B cell (primary cell): ENCODE measurements around the gene FAHD1. TPM values are rescaled to one million over a fixed set of nuclear protein-coding genes. Genes with fewer than 3 reads are reported as not detected.

Source experiments
- ATAC-seq: fragments of 200-7000 bp; cut with Tn5 transposase; one replicate; pipeline ENCODE4 v1.10.0; 2021; ENCODE audit warnings: low read depth, mild to moderate bottlenecking, moderate number of reproducible peaks, moderate library complexity
- CTCF ChIA-PET: fragments of 350-600 bp; sonication (Branson Sonifier 250); formaldehyde crosslinking; loops from one replicate; lab custom pipeline; 2021; ENCODE audit warnings: antibody characterized with exemption, inconsistent platforms; lab: Charles Lee
- POLR2A ChIA-PET: fragments of 350-600 bp; sonication (Branson Sonifier 250); formaldehyde crosslinking; loops from one replicate; lab custom pipeline; 2021; ENCODE audit warnings: antibody characterized with exemption; lab: Charles Lee
- DNase-seq: peaks from one replicate; pipeline ENCODE4 v3.0.0; 2013
- H2AFZ ChIP-seq: 2 replicates; pipeline ENCODE4 v1.6.1; 2012; ENCODE audit warnings: mild to moderate bottlenecking, low read depth, low read length; ENCODE audit not compliant: insufficient read depth, poor library complexity, severe bottlenecking
- H3K27ac ChIP-seq, 2 donors: 1 replicate in 1 of 2; 2 replicates in 1 of 2; pipeline ENCODE4 v1.5.1; 2012 to 2013; ENCODE audit warnings: low read length in 2 of 2, mild to moderate bottlenecking in 2 of 2, moderate library complexity in 1 of 2
- H3K27me3 ChIP-seq, 4 experiments: fragments of 200-600 bp in 1 of 4; sonication (generic) in 1 of 4; replicated peaks in 1 of 4; 1 replicate in 2 of 4; 2 replicates in 2 of 4; pipeline versions ENCODE4 v1.6.1 to v1.7.0; 2013 to 2016; ENCODE audit warnings: low read length in 3 of 4, mild to moderate bottlenecking in 2 of 4, mixed read lengths in 1 of 4, moderate library complexity in 1 of 4; ENCODE audit not compliant: insufficient read depth in 4 of 4, control insufficient read depth in 3 of 4; ENCODE audit errors: control extremely low read depth in 1 of 4
- H3K36me3 ChIP-seq, 2 experiments: replicated peaks in 1 of 2; 1 replicate in 1 of 2; 2 replicates in 1 of 2; pipeline versions ENCODE4 v1.6.1 to v1.7.1; 2013; ENCODE audit warnings: low read length in 1 of 2; ENCODE audit not compliant: insufficient read depth in 2 of 2, control insufficient read depth in 1 of 2; ENCODE audit errors: control extremely low read depth in 1 of 2, extremely low read depth in 1 of 2
- H3K4me1 ChIP-seq, 2 donors: fragments of 200-600 bp in 1 of 2; sonication (generic) in 1 of 2; 1 replicate in 1 of 2; 2 replicates in 1 of 2; pipeline versions ENCODE4 v1.5.1 to v1.6.1; 2013 to 2017; ENCODE audit warnings: low read length in 2 of 2; ENCODE audit not compliant: control insufficient read depth in 2 of 2, insufficient read depth in 2 of 2
- H3K4me2 ChIP-seq: replicated peaks from 2 replicates; pipeline ENCODE3; 2012; ENCODE audit warnings: mild to moderate bottlenecking, low read depth, low read length; ENCODE audit not compliant: poor library complexity, severe bottlenecking
- H3K4me3 ChIP-seq, 5 experiments: fragments of 200-600 bp in 1 of 5; sonication (generic) in 1 of 5; 1 replicate in 3 of 5; 2 replicates in 2 of 5; pipeline versions ENCODE4 v1.5.1 to v1.7.0; 2011 to 2016; ENCODE audit warnings: low read length in 4 of 5, mild to moderate bottlenecking in 4 of 5, low read depth in 2 of 5, control low read depth in 1 of 5, moderate library complexity in 1 of 5; ENCODE audit not compliant: insufficient read depth in 1 of 5; ENCODE audit errors: control extremely low read depth in 1 of 5, extremely low read depth in 1 of 5
- H3K79me2 ChIP-seq: fragments of 200-600 bp; sonication (generic); one replicate; pipeline ENCODE4 v1.6.0; 2016; ENCODE audit warnings: low read length; ENCODE audit not compliant: control insufficient read depth, insufficient read depth
- H3K9ac ChIP-seq: fragments of 200-600 bp; sonication (generic); 2 replicates; pipeline ENCODE4 v1.6.1; 2017; ENCODE audit warnings: mild to moderate bottlenecking, low read length, moderate library complexity
- H3K9me3 ChIP-seq, 3 donors: one replicate each; pipeline versions ENCODE4 v1.6.1 to v1.7.1; 2013; ENCODE audit warnings: low read length in 2 of 3; ENCODE audit not compliant: control insufficient read depth in 2 of 3, insufficient read depth in 1 of 3; ENCODE audit errors: control extremely low read depth in 1 of 3
- H4K20me1 ChIP-seq: 2 replicates; pipeline ENCODE4 v1.6.0; 2012; ENCODE audit warnings: mild to moderate bottlenecking, low read length; ENCODE audit not compliant: insufficient read depth, control insufficient read depth, poor library complexity, severe bottlenecking
- H3K27ac Mint-ChIP-seq: one replicate; pipeline ENCODE4 v1.8.0; 2021; ENCODE audit warnings: mixed read lengths
- H3K27me3 Mint-ChIP-seq: one replicate; pipeline ENCODE4 v1.8.0; 2021; ENCODE audit warnings: mixed read lengths
- H3K4me1 Mint-ChIP-seq: one replicate; pipeline ENCODE4 v1.8.0; 2021; ENCODE audit warnings: mixed read lengths
- H3K4me3 Mint-ChIP-seq: one replicate; pipeline ENCODE4 v1.8.0; 2021; ENCODE audit warnings: mixed read lengths
- H3K9me3 Mint-ChIP-seq: one replicate; pipeline ENCODE4 v1.8.0; 2022; ENCODE audit warnings: mixed read lengths; ENCODE audit not compliant: insufficient read depth
- EZH2 ChIP-seq: IDR thresholded peaks from 2 replicates; pipeline ENCODE4 v1.6.1; 2012; ENCODE audit warnings: borderline replicate concordance, low read depth, mild to moderate bottlenecking, moderate library complexity, low read length; ENCODE audit not compliant: insufficient read depth, poor library complexity, severe bottlenecking
- WGBS: methylation state at CpG from one replicate; pipeline ENCODE4 v1.1.5; 2013; ENCODE audit warnings: missing lambda C conversion rate; ENCODE audit not compliant: insufficient coverage; 5-methylcytosine and 5-hydroxymethylcytosine counted together
- intact Hi-C: fragments of 100-400 bp; cut with micrococcal nuclease; formaldehyde crosslinking; loops from one replicate; pipeline ENCODE4 v1.10.0; 2022
- polyA plus RNA-seq: library from polyadenylated mRNA; depleted of rRNA; stranded (reverse); fragments of >200 nt; gene quantifications from 2 replicates; pipeline ENCODE4 v1.2.3, GENCODE V29; 2012
- total RNA-seq, 2 donors: library from RNA; stranded (reverse); fragments of 120-200 nt in 1 of 2; gene quantifications; 1 replicate in 1 of 2; 2 replicates in 1 of 2; pipeline versions ENCODE4 v1.2.3 to v1.2.4, GENCODE V29; 2013 to 2022
- TF ChIP-seq, protein P1 (sequence below): fragments of 200-600 bp; IDR thresholded peaks from one replicate; pipeline ENCODE4 v1.8.0; 2022; ENCODE audit warnings: antibody characterized with exemption, mild to moderate bottlenecking

FAHD1 gene
- total and polyA plus RNA-seq, 2 donors (not counting 1 experiment from before 2014, with no cell fraction given): 11.0 to 14.5 TPM

- no peaks in the 10 kb centered on the region for H3K27me3 ChIP-seq
- ATAC-seq: no peak
- no peak overlapping the region for H3K4me3 Mint-ChIP-seq
- H3K36me3 ChIP-seq: peaks cover 3 to 36% of the 10 kb centered on the region in 2 experiments
- no peaks in the 10 kb centered on the region for H3K27me3 Mint-ChIP-seq
- H3K4me1 ChIP-seq: no peaks in the 10 kb centered on the region
- H3K4me1 Mint-ChIP-seq: no peaks in the 10 kb centered on the region
- H4K20me1 ChIP-seq: peaks cover 9% of the 10 kb centered on the region
- no peak overlapping the region for H3K27ac Mint-ChIP-seq
- H2AFZ ChIP-seq: no peak overlapping the region
- intact Hi-C loops: no loop called here
- TF ChIP-seq, protein P1, sequence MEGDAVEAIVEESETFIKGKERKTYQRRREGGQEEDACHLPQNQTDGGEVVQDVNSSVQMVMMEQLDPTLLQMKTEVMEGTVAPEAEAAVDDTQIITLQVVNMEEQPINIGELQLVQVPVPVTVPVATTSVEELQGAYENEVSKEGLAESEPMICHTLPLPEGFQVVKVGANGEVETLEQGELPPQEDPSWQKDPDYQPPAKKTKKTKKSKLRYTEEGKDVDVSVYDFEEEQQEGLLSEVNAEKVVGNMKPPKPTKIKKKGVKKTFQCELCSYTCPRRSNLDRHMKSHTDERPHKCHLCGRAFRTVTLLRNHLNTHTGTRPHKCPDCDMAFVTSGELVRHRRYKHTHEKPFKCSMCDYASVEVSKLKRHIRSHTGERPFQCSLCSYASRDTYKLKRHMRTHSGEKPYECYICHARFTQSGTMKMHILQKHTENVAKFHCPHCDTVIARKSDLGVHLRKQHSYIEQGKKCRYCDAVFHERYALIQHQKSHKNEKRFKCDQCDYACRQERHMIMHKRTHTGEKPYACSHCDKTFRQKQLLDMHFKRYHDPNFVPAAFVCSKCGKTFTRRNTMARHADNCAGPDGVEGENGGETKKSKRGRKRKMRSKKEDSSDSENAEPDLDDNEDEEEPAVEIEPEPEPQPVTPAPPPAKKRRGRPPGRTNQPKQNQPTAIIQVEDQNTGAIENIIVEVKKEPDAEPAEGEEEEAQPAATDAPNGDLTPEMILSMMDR: no peak
- TF ChIP-seq EZH2: no peak
- no peak overlapping the region for H3K4me3 ChIP-seq
- CTCF ChIA-PET: no interaction called here
- no peak overlapping the region for H3K9ac ChIP-seq
- peaks cover 0 to 12% (median 0%) of the 10 kb centered on the region in 3 donors for H3K9me3 ChIP-seq
- H3K9me3 Mint-ChIP-seq: no peaks in the 10 kb centered on the region
- H3K27ac ChIP-seq: no peak overlapping the region
- no peak for DNase-seq
- POLR2A ChIA-PET: no interaction called here
- H3K79me2 ChIP-seq: no peaks in the 10 kb centered on the region
- 97% methylated on average over 10 of the region's 16 CpGs for WGBS
- H3K4me2 ChIP-seq: no peak overlapping the region
Observed at GRCh38 chr16:1810106-1810505, 16.9 kb upstream of the FAHD1 start.

DNA sequence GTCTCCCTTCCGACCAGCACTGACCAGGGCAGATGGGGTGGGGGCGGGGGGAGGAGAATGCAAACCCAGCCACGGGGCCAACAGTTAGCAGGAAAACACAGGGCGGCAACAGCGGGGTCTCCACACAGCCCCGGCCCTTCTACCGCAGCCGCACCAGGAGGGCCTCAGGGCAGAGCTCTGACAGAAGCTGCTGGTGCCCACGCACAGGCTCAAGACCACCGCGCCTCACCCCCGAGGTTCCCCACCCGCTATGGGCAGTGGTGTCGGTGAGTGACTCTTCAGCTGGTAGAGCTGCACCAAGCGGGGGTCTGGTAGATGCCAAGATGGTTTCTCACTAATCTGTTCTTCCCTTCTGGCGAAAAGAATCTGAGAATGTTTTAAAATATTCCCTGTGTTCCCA, 16.5 kb upstream of the FAHD1 start:
- TF ChIP-seq, protein P1: no peak
- TF ChIP-seq EZH2: no peak
- intact Hi-C loops: no loop called here
- Histone ChIP-seq H3K9me3 (peaks cover 0 to 12% (median 0%) of the 10 kb centered on the region in 3 donors), H4K20me1 (peaks cover 9% of the 10 kb centered on the region), H3K79me2 (no peaks in the 10 kb centered on the region), H3K27ac (no peak overlapping the region), H3K4me2 (no peak overlapping the region), H2AFZ (no peak overlapping the region), H3K36me3 (peaks cover 3 to 39% of the 10 kb centered on the region in 2 experiments), H3K4me3 (no peak overlapping the region), H3K4me1 (no peaks in the 10 kb centered on the region), H3K9ac (no peak overlapping the region), H3K27me3 (no peaks in the 10 kb centered on the region)
- H3K9me3 Mint-ChIP-seq: no peaks in the 10 kb centered on the region
- CTCF ChIA-PET: no interaction called here
- POLR2A ChIA-PET: no interaction called here
- H3K4me3 Mint-ChIP-seq: no peak overlapping the region
- 96% methylated on average over 15 of the region's 16 CpGs for WGBS
- H3K27me3 Mint-ChIP-seq: no peaks in the 10 kb centered on the region
- no peak overlapping the region for H3K27ac Mint-ChIP-seq
- DNase-seq (no peak), ATAC-seq (no peak)
- no peaks in the 10 kb centered on the region for H3K4me1 Mint-ChIP-seq
